Activated CD4-positive, alpha-beta T cell treated with anti-CD3 and anti-CD28 coated beads, Interleukin-2, amount 50 U/mL, for 48 hours (primary cell): ENCODE results near the gene IFI30.

Experiments
- DNase-seq, 2 experiments: peaks; one replicate each; pipeline ENCODE4 v3.0.0-alpha.2; 2020

The IFI30 gene

GRCh38 chr19:18171605-18172327 is 1.8 kb upstream of the IFI30 start:
- DNase-seq, result no peak

- DNase-seq, result no peak
Measured at GRCh38 chr19:18172331-18173053, 1.1 kb upstream of the IFI30 start.

GRCh38 chr19:18173054-18173571 is 500 bp upstream of the IFI30 start:
- no peak for DNase-seq

- no peak for DNase-seq
Measured at GRCh38 chr19:18174983-18175382, 1.4 kb downstream of the IFI30 start.

- DNase-seq, result no peak
Measured at GRCh38 chr19:18176367-18177310, 3.0 kb downstream of the IFI30 start.

GRCh38 chr19:18179957-18180356 is 6.3 kb downstream of the IFI30 start:
- DNase-seq, result no peak

GRCh38 chr19:18183529-18183928 is 9.9 kb downstream of the IFI30 start:
- no peak for DNase-seq

GRCh38 chr19:18185538-18185937 is 11.9 kb downstream of the IFI30 start:
- no peak for DNase-seq

- DNase-seq, result no peak
Measured at GRCh38 chr19:18190278-18190677, 16.7 kb downstream of the IFI30 start.

- no peak for DNase-seq
Measured at GRCh38 chr19:18191640-18192062, 18.0 kb downstream of the IFI30 start.

- DNase-seq, result peak; percentile 98 to 99
Measured at GRCh38 chr19:18192673-18193387, 19.2 kb downstream of the IFI30 start, which contains the start of gene MPV17L2. TSS of gene MPV17L2 (plus strand) at chr19:18193218. CDS start at chr19:18193282, 64 bp downstream.

GRCh38 chr19:18193388-18194180 is 20.0 kb downstream of the IFI30 start:
- no peak for DNase-seq

GRCh38 chr19:18194181-18194530 is 20.5 kb downstream of the IFI30 start:
- no peak for DNase-seq

GRCh38 chr19:18194554-18195238 is 21.1 kb downstream of the IFI30 start:
- peak; percentile 27 to 32 for DNase-seq

- DNase-seq, result no peak
Measured at GRCh38 chr19:18196511-18196845, 22.9 kb downstream of the IFI30 start.

GRCh38 chr19:18197306-18197705 is 23.7 kb downstream of the IFI30 start:
- no peak for DNase-seq

- DNase-seq, result no peak
Measured at GRCh38 chr19:18197941-18198340, 24.3 kb downstream of the IFI30 start.

GRCh38 chr19:18198374-18198773 is 24.8 kb downstream of the IFI30 start:
- no peak for DNase-seq

GRCh38 chr19:18202397-18202777 is 28.8 kb downstream of the IFI30 start:
- no peak for DNase-seq

- peak; percentile 19 to 36 for DNase-seq
Measured at GRCh38 chr19:18202778-18203407, 29.3 kb downstream of the IFI30 start.
